GM12878 (cell line): Measurements from ENCODE around the gene METTL18. TPM values are rescaled to one million over a fixed set of nuclear protein-coding genes. Genes with fewer than 3 reads are reported as not detected.
"Not testable (repeated sequence)": the region's sequence is repeated elsewhere in the genome, so short reads cannot be mapped to it uniquely, and the experiment has no call there.

Experiments
- ATAC-seq: fragments of 200-7000 bp; cut with Tn5 transposase; 3 replicates; pipeline ENCODE4 v1.9.1; 2020; ENCODE audit warnings: mild to moderate bottlenecking, moderate library complexity
- BruUV-seq: library from RNA; stranded (reverse); fragments of 400-500 nt; replicated peaks from 2 replicates; lab custom pipeline; 2021; lab: Mats Ljungman, UMichigan
- CTCF ChIA-PET: fragments of 300-600 bp; sonication (Branson Sonifier 250); formaldehyde crosslinking; extraction: SDS; loops from one replicate; lab custom pipeline; 2021; ENCODE audit warnings: inconsistent platforms; lab: Yijun Ruan, JAX
- POLR2A ChIA-PET: fragments of 350-600 bp; formaldehyde crosslinking; extraction: SDS; loops from one replicate; lab custom pipeline; 2021; ENCODE audit warnings: inconsistent platforms; lab: Charles Lee
- RAD21 ChIA-PET: fragments of 300-600 bp; sonication (Branson Sonifier 250); formaldehyde crosslinking; loops from one replicate; lab custom pipeline; 2023; ENCODE audit warnings: antibody characterized with exemption; ENCODE audit not compliant: unreplicated experiment; lab: Charles Lee
- SMC1A ChIA-PET: fragments of 300-600 bp; sonication (Branson Sonifier 250); formaldehyde crosslinking; loops from one replicate; lab custom pipeline; 2023; ENCODE audit not compliant: unreplicated experiment, uncharacterized antibody; lab: Charles Lee
- DNase-seq: peaks from one replicate; pipeline ENCODE4 v3.0.0-alpha.2; 2011; ENCODE audit warnings: low read depth, low spot score
- FAIRE-seq: peaks from 3 replicates; lab custom pipeline; 2011; peaks lifted over from hg19 to GRCh38; lab: Jason Lieb, UNC
- H2AFZ ChIP-seq: 2 replicates; pipeline ENCODE4 v1.6.0; 2011; ENCODE audit warnings: low read depth, low read length, control low read depth; ENCODE audit not compliant: control insufficient read depth
- H3K27ac ChIP-seq: 2 replicates; pipeline ENCODE4 v1.5.1; 2011; ENCODE audit warnings: control low read depth; ENCODE audit not compliant: control insufficient read depth, insufficient read depth
- H3K27me3 ChIP-seq, 2 experiments: replicated peaks in 1 of 2; 2 replicates each; pipeline versions ENCODE4 v1.6.0 to v1.6.1; 2011; ENCODE audit warnings: low read length in 1 of 2; ENCODE audit not compliant: control insufficient read depth in 2 of 2, insufficient read depth in 2 of 2
- H3K36me3 ChIP-seq, 2 experiments: 2 replicates each; pipeline ENCODE4 v1.5.1; 2011; ENCODE audit warnings: low read length in 1 of 2; ENCODE audit not compliant: control insufficient read depth in 2 of 2, insufficient read depth in 2 of 2
- H3K4me1 ChIP-seq: 2 replicates; pipeline ENCODE4 v1.6.1; 2011; ENCODE audit warnings: mild to moderate bottlenecking, low read length, moderate library complexity, mixed read lengths; ENCODE audit not compliant: control insufficient read depth, insufficient read depth
- H3K4me2 ChIP-seq: 2 replicates; pipeline ENCODE4 v1.6.0; 2011; ENCODE audit warnings: control low read depth; ENCODE audit not compliant: control insufficient read depth, insufficient read depth
- H3K4me3 ChIP-seq: fragments of 200-600 bp; sonication (generic); 2 replicates; pipeline ENCODE4 v1.5.1; 2016
- H3K79me2 ChIP-seq: 2 replicates; pipeline ENCODE4 v1.6.0; 2011; ENCODE audit warnings: low read length; ENCODE audit not compliant: control insufficient read depth, insufficient read depth
- H3K9ac ChIP-seq: 2 replicates; pipeline ENCODE4 v1.8.0; 2011; ENCODE audit warnings: low read length, control low read depth, mixed read lengths; ENCODE audit not compliant: control insufficient read depth, insufficient read depth
- H3K9me3 ChIP-seq: replicated peaks from 3 replicates; pipeline ENCODE4 v1.5.1; 2011; ENCODE audit warnings: mild to moderate bottlenecking, low read length; ENCODE audit not compliant: control insufficient read depth, insufficient read depth
- H4K20me1 ChIP-seq: 2 replicates; pipeline ENCODE4 v1.6.0; 2011; ENCODE audit not compliant: control insufficient read depth, insufficient read depth
- ATF7 ChIP-seq: fragments of 450-650 bp; IDR thresholded peaks from 2 replicates; pipeline ENCODE4 v1.6.1; 2016; ENCODE audit warnings: low read depth, mild to moderate bottlenecking
- CEBPB ChIP-seq, 2 experiments: fragments of 150-350 bp in 1 of 2; IDR thresholded peaks; 2 replicates each; pipeline ENCODE4 v1.6.1; 2012 to 2014; ENCODE audit warnings: low read depth in 2 of 2, low read length in 2 of 2, borderline replicate concordance in 1 of 2, inconsistent platforms in 1 of 2
- EGR1 ChIP-seq, 2 experiments: IDR thresholded peaks; 1 replicate in 1 of 2; 2 replicates in 1 of 2; pipeline ENCODE4 v1.6.1; 2011 to 2012; ENCODE audit warnings: low read depth in 2 of 2, low read length in 2 of 2, borderline replicate concordance in 1 of 2, mild to moderate bottlenecking in 1 of 2, moderate library complexity in 1 of 2
- EP300 ChIP-seq, 2 experiments: fragments of 150-350 bp in 1 of 2; IDR thresholded peaks; 2 replicates each; pipeline ENCODE4 v1.6.1; 2011 to 2012; ENCODE audit warnings: low read depth in 2 of 2, low read length in 2 of 2, borderline replicate concordance in 1 of 2, improper control_type of control experiment in 1 of 2, inconsistent platforms in 1 of 2; ENCODE audit not compliant: control insufficient read depth in 1 of 2
- HDAC6 ChIP-seq: fragments of 200-600 bp; sonication (generic); IDR thresholded peaks from one replicate; pipeline ENCODE4 v1.8.0; 2017; ENCODE audit warnings: antibody characterized with exemption; ENCODE audit not compliant: unreplicated experiment
- NFIC ChIP-seq: IDR thresholded peaks from 2 replicates; pipeline ENCODE4 v1.6.1; 2012; ENCODE audit warnings: low read depth, mild to moderate bottlenecking, inconsistent platforms, low read length, moderate library complexity
- RAD51 ChIP-seq: fragments of 450-650 bp; IDR thresholded peaks from 2 replicates; pipeline ENCODE4 v1.6.1; 2016; ENCODE audit warnings: moderate library complexity, mild to moderate bottlenecking, inconsistent platforms
- SMAD1 ChIP-seq: fragments of 450-650 bp; IDR thresholded peaks from 2 replicates; pipeline ENCODE4 v1.6.1; 2018; ENCODE audit warnings: mild to moderate bottlenecking, low read depth; ENCODE audit not compliant: partially characterized antibody
- SMAD5 ChIP-seq: IDR thresholded peaks from 2 replicates; pipeline ENCODE4 v1.6.1; 2016; ENCODE audit warnings: antibody characterized with exemption, low read depth
- SREBF1 ChIP-seq: IDR thresholded peaks from 2 replicates; pipeline ENCODE4 v1.6.1; 2012; ENCODE audit warnings: mild to moderate bottlenecking, low read length
- TARDBP ChIP-seq: IDR thresholded peaks from 2 replicates; pipeline ENCODE4 v1.6.1; 2016; ENCODE audit warnings: borderline replicate concordance
- WGBS: methylation state at CpG from one replicate; pipeline ENCODE4 v1.1.6; 2016; ENCODE audit warnings: low lambda C conversion rate; ENCODE audit not compliant: insufficient replicate concordance, insufficient coverage; ENCODE audit errors: missing lambda C conversion rate; 5-methylcytosine and 5-hydroxymethylcytosine counted together
- in situ Hi-C: fragments of 300-500 bp; cut with MboI; formaldehyde crosslinking; loops from 9 replicates; pipeline ENCODE4 v1.14.3; 2018; ENCODE audit warnings: mixed read lengths
- intact Hi-C: fragments of 100-400 bp; cut with micrococcal nuclease; formaldehyde crosslinking; loops from one replicate; pipeline ENCODE4 v1.14.2; 2022; ENCODE audit not compliant: unreplicated experiment
- polyA plus RNA-seq, 11 experiments: library from polyadenylated mRNA; depleted of rRNA in 4 of 11; unstranded in 6 of 11; stranded (reverse) in 5 of 11; fragments of >200 nt; fragmentation: Nextera tagmentation in 4 of 11; fragmentation: Illumina TruSeq in 1 of 11; extraction: Ambion mirVana in 4 of 11; extraction: Trizol in 1 of 11; gene quantifications; 1 replicate in 1 of 11; 2 replicates in 10 of 11; pipeline versions ENCODE4 v1.2.1 to v1.2.3, GENCODE V29; 2011 to 2016; ENCODE audit warnings: inconsistent platforms in 2 of 11, missing spikeins in 2 of 11, low read depth in 1 of 11
- total RNA-seq, 4 experiments: library from RNA; depleted of rRNA in 3 of 4; stranded (reverse); fragments of >200 nt in 3 of 4; fragmentation: Illumina TruSeq in 1 of 4; extraction: Trizol in 1 of 4; gene quantifications; 2 replicates each; pipeline versions ENCODE4 v1.2.1 to v1.2.3, GENCODE V29; 2013 to 2021
- TF ChIP-seq, protein P1 (sequence below): fragments of 450-650 bp; IDR thresholded peaks from 2 replicates; pipeline ENCODE4 v1.6.1; 2017; ENCODE audit warnings: antibody characterized with exemption, mild to moderate bottlenecking, moderate library complexity

The METTL18 gene
- total and polyA plus RNA-seq, 10 of the 15 experiments (the other 5 are each of a cell fraction or from before 2014, with no cell fraction given): 8.1 to 31.8 (median 12.8) TPM

DNA sequence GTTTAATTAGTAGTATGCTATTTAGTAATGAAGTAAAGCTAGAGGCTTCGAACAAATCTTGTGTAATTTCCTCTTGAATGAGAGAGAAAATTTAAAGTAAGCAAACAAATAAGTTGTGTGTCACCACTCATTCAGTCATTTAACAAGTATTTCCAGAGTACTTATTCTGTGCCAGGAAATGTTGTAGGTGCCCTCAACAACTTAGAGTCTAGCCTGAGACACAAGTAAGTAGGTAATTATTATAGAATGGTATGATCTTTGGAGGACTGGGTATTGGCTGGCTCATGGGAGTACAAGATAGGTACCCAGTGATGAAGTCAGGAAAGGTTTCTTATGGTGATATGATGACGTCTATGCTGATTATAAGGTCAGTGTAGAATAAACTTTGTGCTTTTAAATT, 17.4 kb upstream of the METTL18 start:
- no TSS peak for BruUV-seq
- CTCF ChIA-PET: interaction anchor here (0.6 kb wide), 1 partner anchor 10 kb away, joined by 3 read pairs; no protein-coding TSS in a partner anchor

DNA sequence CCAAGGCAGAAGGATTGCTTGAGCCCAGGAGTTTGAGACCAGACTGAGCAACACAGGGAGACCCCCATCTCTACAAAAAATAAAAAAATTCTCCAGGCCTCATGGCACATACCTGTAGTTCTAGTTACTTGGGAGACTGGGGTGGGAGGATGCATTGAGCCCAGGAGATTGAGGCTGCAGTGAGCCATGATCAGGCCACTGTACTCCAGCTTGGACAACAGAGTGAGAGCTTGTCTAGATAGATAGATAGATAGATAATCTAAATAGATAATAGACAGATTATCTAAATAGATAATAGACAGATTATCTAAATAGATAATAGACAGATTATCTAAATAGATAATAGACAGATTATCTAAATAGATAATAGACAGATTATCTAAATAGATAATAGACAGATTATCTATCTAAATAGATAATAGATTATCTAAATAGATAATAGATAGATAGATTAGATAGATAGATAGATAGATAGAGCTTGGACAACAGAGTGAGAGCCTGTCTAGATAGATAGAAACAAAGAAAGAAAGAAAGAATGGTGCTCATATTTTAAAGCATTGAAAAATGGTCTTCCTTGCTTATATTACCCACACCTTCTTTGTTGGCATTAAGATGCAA, 16.8 kb upstream of the METTL18 start:
- H3K79me2 ChIP-seq, BruUV-seq, H3K9ac ChIP-seq, H2AFZ ChIP-seq, H3K27ac ChIP-seq, H3K4me3 ChIP-seq, intact Hi-C loops, H3K4me1 ChIP-seq, DNase-seq, H4K20me1 ChIP-seq, H3K9me3 ChIP-seq, H3K4me2 ChIP-seq, FAIRE-seq, in situ Hi-C loops, ATAC-seq, H3K36me3 ChIP-seq, H3K27me3 ChIP-seq: not testable (repeated sequence)
- CTCF ChIA-PET: interaction anchor here (0.6 to 0.7 kb wide), 2 partner anchors 10 kb away, joined by 3 read pairs; no protein-coding TSS in a partner anchor
- POLR2A ChIA-PET: interaction anchor here (1.2 kb wide), 1 partner anchor 15 kb away, joined by 4 read pairs; no protein-coding TSS in a partner anchor
- SMC1A ChIA-PET: interaction anchor here (0.6 to 1.0 kb wide), 2 partner anchors 63 to 1360 kb away, joined by 3 to 4 read pairs; no protein-coding TSS in a partner anchor
- RAD21 ChIA-PET: interaction anchor here (1.4 kb wide), 1 partner anchor 10 kb away, joined by 3 read pairs; no protein-coding TSS in a partner anchor

More for the DNA sequence above, 17.4 kb upstream of the METTL18 start:
- SMC1A ChIA-PET: interaction anchor here (1.0 kb wide), 1 partner anchor 64 kb away, joined by 4 read pairs; no protein-coding TSS in a partner anchor
- H3K79me2 ChIP-seq: no peaks in the 10 kb centered on the region
- H3K4me1 ChIP-seq: no peaks in the 10 kb centered on the region
- no peak for TF ChIP-seq SMAD1
- TF ChIP-seq EGR1 (IDR thresholded peaks at IDR 0.05; ENCODE audit: borderline replicate concordance in 1 of 2, low read depth in 2 of 2, low read length in 2 of 2): no peak
- TF ChIP-seq HDAC6: no peak
- TF ChIP-seq ATF7: no peak
- TF ChIP-seq SREBF1: no peak
- TF ChIP-seq, protein P1, sequence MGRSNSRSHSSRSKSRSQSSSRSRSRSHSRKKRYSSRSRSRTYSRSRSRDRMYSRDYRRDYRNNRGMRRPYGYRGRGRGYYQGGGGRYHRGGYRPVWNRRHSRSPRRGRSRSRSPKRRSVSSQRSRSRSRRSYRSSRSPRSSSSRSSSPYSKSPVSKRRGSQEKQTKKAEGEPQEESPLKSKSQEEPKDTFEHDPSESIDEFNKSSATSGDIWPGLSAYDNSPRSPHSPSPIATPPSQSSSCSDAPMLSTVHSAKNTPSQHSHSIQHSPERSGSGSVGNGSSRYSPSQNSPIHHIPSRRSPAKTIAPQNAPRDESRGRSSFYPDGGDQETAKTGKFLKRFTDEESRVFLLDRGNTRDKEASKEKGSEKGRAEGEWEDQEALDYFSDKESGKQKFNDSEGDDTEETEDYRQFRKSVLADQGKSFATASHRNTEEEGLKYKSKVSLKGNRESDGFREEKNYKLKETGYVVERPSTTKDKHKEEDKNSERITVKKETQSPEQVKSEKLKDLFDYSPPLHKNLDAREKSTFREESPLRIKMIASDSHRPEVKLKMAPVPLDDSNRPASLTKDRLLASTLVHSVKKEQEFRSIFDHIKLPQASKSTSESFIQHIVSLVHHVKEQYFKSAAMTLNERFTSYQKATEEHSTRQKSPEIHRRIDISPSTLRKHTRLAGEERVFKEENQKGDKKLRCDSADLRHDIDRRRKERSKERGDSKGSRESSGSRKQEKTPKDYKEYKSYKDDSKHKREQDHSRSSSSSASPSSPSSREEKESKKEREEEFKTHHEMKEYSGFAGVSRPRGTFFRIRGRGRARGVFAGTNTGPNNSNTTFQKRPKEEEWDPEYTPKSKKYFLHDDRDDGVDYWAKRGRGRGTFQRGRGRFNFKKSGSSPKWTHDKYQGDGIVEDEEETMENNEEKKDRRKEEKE: no peak
- no peak for TF ChIP-seq EP300 (IDR thresholded peaks at IDR 0.05; ENCODE audit: borderline replicate concordance in 1 of 2, control insufficient read depth in 1 of 2, low read depth in 2 of 2, low read length in 2 of 2)
- TF ChIP-seq NFIC: no peak
- TF ChIP-seq CEBPB (IDR thresholded peaks at IDR 0.05; ENCODE audit: borderline replicate concordance in 1 of 2, low read depth in 2 of 2, low read length in 2 of 2): no peak
- no peak for TF ChIP-seq TARDBP
- no peak for TF ChIP-seq RAD51
- TF ChIP-seq SMAD5: no peak
- peaks cover 2 to 6% of the 10 kb centered on the region in 2 experiments for H3K36me3 ChIP-seq
- H3K27me3 ChIP-seq: no peaks in the 10 kb centered on the region
- no peak overlapping the region for H3K9ac ChIP-seq
- H3K27ac ChIP-seq: no peak overlapping the region
- no peak overlapping the region for H3K4me3 ChIP-seq
- RAD21 ChIA-PET: interaction anchor here (1.4 kb wide), 1 partner anchor 10 kb away, joined by 3 read pairs; no protein-coding TSS in a partner anchor
- H2AFZ ChIP-seq: no peak overlapping the region
- intact Hi-C loops (no loop called here), in situ Hi-C loops (no loop called here)
- no peak for FAIRE-seq
- no peaks in the 10 kb centered on the region for H4K20me1 ChIP-seq
- no peak for ATAC-seq
- POLR2A ChIA-PET: interaction anchor here (1.2 kb wide), 1 partner anchor 15 kb away, joined by 4 read pairs; no protein-coding TSS in a partner anchor
- DNase-seq: no peak
- no peaks in the 10 kb centered on the region for H3K9me3 ChIP-seq
- 98% methylated on average over 2 of the region's 2 CpGs for WGBS
- no peak overlapping the region for H3K4me2 ChIP-seq
